Neural crest cell (in vitro differentiated cells): ENCODE measurements around the gene CEBPZOS. TPM values are rescaled to one million over a fixed set of nuclear protein-coding genes. Genes with fewer than 3 reads are reported as not detected.
A peak's percentile ranks its signal among the peaks of the same experiment; 100 is the strongest.

Experiments used
- DNase-seq: peaks from one replicate; pipeline ENCODE4 v3.0.0; 2021; ENCODE audit warnings: low read depth, mixed read lengths, low spot score
- H3K27ac Mint-ChIP-seq: one replicate; pipeline ENCODE4 v1.8.0; 2021; ENCODE audit warnings: mild to moderate bottlenecking, mixed read lengths; ENCODE audit not compliant: unreplicated experiment
- H3K27me3 Mint-ChIP-seq: 2 replicates; pipeline ENCODE4 v1.8.0; 2021; ENCODE audit warnings: low read depth, mild to moderate bottlenecking, mixed read lengths
- H3K36me3 Mint-ChIP-seq: 2 replicates; pipeline ENCODE4 v1.8.0; 2021; ENCODE audit warnings: low read depth, mild to moderate bottlenecking, mixed read lengths
- H3K4me1 Mint-ChIP-seq: 2 replicates; pipeline ENCODE4 v1.8.0; 2021; ENCODE audit warnings: mixed read lengths
- H3K4me3 Mint-ChIP-seq: one replicate; pipeline ENCODE4 v1.8.0; 2021; ENCODE audit warnings: mild to moderate bottlenecking, mixed read lengths
- H3K9me3 Mint-ChIP-seq: 2 replicates; pipeline ENCODE4 v1.8.0; 2021; ENCODE audit warnings: mixed read lengths
- CTCF ChIP-seq: fragments of 200-600 bp; sonication (generic); conservative IDR thresholded peaks from 2 replicates; pipeline ENCODE4 v1.5.0; 2021; ENCODE audit warnings: antibody characterized with exemption, mild to moderate bottlenecking
- total RNA-seq: library from RNA; stranded (reverse); gene quantifications from 2 replicates; pipeline ENCODE4 v1.2.1, GENCODE V29; 2021

CEBPZOS gene
- total RNA-seq, 1 donor from 2014 or later: not detected

- H3K27ac Mint-ChIP-seq: peak overlapping the region; percentile 67
- H3K9me3 Mint-ChIP-seq: peaks cover 7% of the 10 kb centered on the region
- no peak for DNase-seq
- no peaks in the 10 kb centered on the region for H3K27me3 Mint-ChIP-seq
- peaks cover 27% of the 10 kb centered on the region for H3K4me1 Mint-ChIP-seq
- no peak for TF ChIP-seq CTCF
- peaks cover 20% of the 10 kb centered on the region for H3K36me3 Mint-ChIP-seq
- peak overlapping the region; percentile 90 for H3K4me3 Mint-ChIP-seq
Observed at GRCh38 chr2:37156071-37156856, 40.0 kb upstream of the CEBPZOS start.

GRCh38 chr2:37156857-37157714 is 39.2 kb upstream of the CEBPZOS start, which contains the start of gene EIF2AK2:
Gene EIF2AK2 (minus strand): TSS chr2:37156980. CDS start chr2:37147806, 9,174 bp downstream.
- peaks cover 18% of the 10 kb centered on the region for H3K36me3 Mint-ChIP-seq
- H3K9me3 Mint-ChIP-seq: peaks cover 5% of the 10 kb centered on the region
- peak; percentile 69 for DNase-seq
- no peak for TF ChIP-seq CTCF
- H3K4me1 Mint-ChIP-seq: peaks cover 27% of the 10 kb centered on the region
- H3K4me3 Mint-ChIP-seq: peak within 1 kb of the TSS; percentile 90
- no peaks in the 10 kb centered on the region for H3K27me3 Mint-ChIP-seq
- peak within 1 kb of the TSS; percentile 67 for H3K27ac Mint-ChIP-seq

- H3K27ac Mint-ChIP-seq: no peak overlapping the region
- peaks cover 12% of the 10 kb centered on the region for H3K36me3 Mint-ChIP-seq
- no peak for TF ChIP-seq CTCF
- no peak overlapping the region for H3K4me3 Mint-ChIP-seq
- no peaks in the 10 kb centered on the region for H3K27me3 Mint-ChIP-seq
- peaks cover 11% of the 10 kb centered on the region for H3K9me3 Mint-ChIP-seq
- DNase-seq: no peak
- H3K4me1 Mint-ChIP-seq: no peaks in the 10 kb centered on the region
Observed at GRCh38 chr2:37164757-37165156, 31.5 kb upstream of the CEBPZOS start.

GRCh38 chr2:37167636-37168180 is 28.6 kb upstream of the CEBPZOS start:
- H3K36me3 Mint-ChIP-seq: peaks cover 12% of the 10 kb centered on the region
- no peak overlapping the region for H3K27ac Mint-ChIP-seq
- peaks cover 11% of the 10 kb centered on the region for H3K9me3 Mint-ChIP-seq
- TF ChIP-seq CTCF: no peak
- H3K4me1 Mint-ChIP-seq: no peaks in the 10 kb centered on the region
- DNase-seq: no peak
- no peak overlapping the region for H3K4me3 Mint-ChIP-seq
- no peaks in the 10 kb centered on the region for H3K27me3 Mint-ChIP-seq

GRCh38 chr2:37168217-37168981 is 27.9 kb upstream of the CEBPZOS start:
- Mint-ChIP-seq H3K27ac (no peak overlapping the region), H3K9me3 (peaks cover 11% of the 10 kb centered on the region), H3K4me1 (no peaks in the 10 kb centered on the region), H3K27me3 (no peaks in the 10 kb centered on the region), H3K4me3 (no peak overlapping the region), H3K36me3 (peaks cover 12% of the 10 kb centered on the region)
- no peak for DNase-seq
- TF ChIP-seq CTCF: peak; percentile 79
